Measurements from ENCODE around the gene MIF.
"Not testable (repeated sequence)": the region's sequence is repeated elsewhere in the genome, so short reads cannot be mapped to it uniquely, and the experiment has no call there.

The MIF gene

GRCh38 chr22:23903328-23903971, 9.3 kb downstream of the MIF start:
- DNase-seq (ENCODE audit: low spot score) = no peak

- peak; percentile 90 for DNase-seq (ENCODE audit: low spot score)
Measured at GRCh38 chr22:23904573-23905254, 10.5 kb downstream of the MIF start.

GRCh38 chr22:23906641-23907040, 12.5 kb downstream of the MIF start:
- no peak for DNase-seq (ENCODE audit: low spot score)

GRCh38 chr22:23907423-23907822, 13.2 kb downstream of the MIF start:
- not testable (repeated sequence) for DNase-seq (ENCODE audit: low spot score)

- no peak for DNase-seq (ENCODE audit: low spot score)
Measured at GRCh38 chr22:23908587-23909205, 14.5 kb downstream of the MIF start.

GRCh38 chr22:23909296-23909898, 15.2 kb downstream of the MIF start:
- no peak for DNase-seq (ENCODE audit: low spot score)

- DNase-seq (ENCODE audit: low spot score) = no peak
Measured at GRCh38 chr22:23910496-23911190, 16.5 kb downstream of the MIF start.

GRCh38 chr22:23911318-23911980, 17.3 kb downstream of the MIF start:
- DNase-seq (ENCODE audit: low spot score) = no peak

- DNase-seq (ENCODE audit: low spot score) = no peak
Measured at GRCh38 chr22:23912293-23912903, 18.2 kb downstream of the MIF start.

GRCh38 chr22:23913306-23913660, 19.1 kb downstream of the MIF start:
- no peak for DNase-seq (ENCODE audit: low spot score)

GRCh38 chr22:23913661-23914353, 19.6 kb downstream of the MIF start:
- peak; percentile 100 for DNase-seq (ENCODE audit: low spot score)

- DNase-seq (ENCODE audit: low spot score) = no peak
Measured at GRCh38 chr22:23915290-23915689, 21.1 kb downstream of the MIF start.

GRCh38 chr22:23920267-23920611, 26.1 kb downstream of the MIF start:
- DNase-seq (ENCODE audit: low spot score) = peak; percentile 1

GRCh38 chr22:23921586-23922201, 27.5 kb downstream of the MIF start:
- not testable (repeated sequence) for DNase-seq (ENCODE audit: low spot score)

- DNase-seq (ENCODE audit: low spot score) = no peak
Measured at GRCh38 chr22:23922921-23923320, 28.7 kb downstream of the MIF start.

GRCh38 chr22:23925020-23925606, 30.9 kb downstream of the MIF start:
- DNase-seq (ENCODE audit: low spot score) = no peak

GRCh38 chr22:23926561-23926960, 32.4 kb downstream of the MIF start:
- DNase-seq (ENCODE audit: low spot score) = no peak

GRCh38 chr22:23938328-23939016, 44.3 kb downstream of the MIF start:
- DNase-seq (ENCODE audit: low spot score) = no peak

GRCh38 chr22:23939017-23939357, 44.8 kb downstream of the MIF start:
- no peak for DNase-seq (ENCODE audit: low spot score)

- DNase-seq (ENCODE audit: low spot score) = not testable (repeated sequence)
Measured at GRCh38 chr22:23940166-23940565, 46.0 kb downstream of the MIF start.
